Activated naive CD4-positive, alpha-beta T cell treated with Interleukin-2 at 50 U/mL for 16 hours (primary cell): ENCODE data around the gene GPX1.
"Not testable (repeated sequence)": the region's sequence is repeated elsewhere in the genome, so short reads cannot be mapped to it uniquely, and the experiment has no call there.

Source experiments
- DNase-seq: peaks from one replicate; pipeline ENCODE4 v3.0.0-alpha.2; 2020

GPX1 gene

GRCh38 chr3:49357443-49358216 is 523 bp downstream of the GPX1 start:
- peak; percentile 57 for DNase-seq

DNA sequence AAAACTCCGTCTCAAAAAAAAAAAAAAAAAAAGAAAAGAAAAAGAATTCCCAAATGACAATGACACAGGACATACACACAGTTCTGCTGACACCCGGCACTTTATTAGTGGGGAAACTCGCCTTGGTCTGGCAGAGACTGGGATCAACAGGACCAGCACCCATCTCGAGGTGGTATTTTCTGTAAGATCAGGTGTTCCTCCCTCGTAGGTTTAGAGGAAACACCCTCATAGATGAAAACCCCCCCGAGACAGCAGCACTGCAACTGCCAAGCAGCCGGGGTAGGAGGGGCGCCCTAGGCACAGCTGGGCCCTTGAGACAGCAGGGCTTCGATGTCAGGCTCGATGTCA is 1.1 kb downstream of the GPX1 start:
- not testable (repeated sequence) for DNase-seq

GRCh38 chr3:49352890-49353421 is 5.2 kb downstream of the GPX1 start:
- no peak for DNase-seq

- DNase-seq = no peak
These were observed 5.9 kb downstream of the GPX1 start for GRCh38 chr3:49352281-49352680.

DNA sequence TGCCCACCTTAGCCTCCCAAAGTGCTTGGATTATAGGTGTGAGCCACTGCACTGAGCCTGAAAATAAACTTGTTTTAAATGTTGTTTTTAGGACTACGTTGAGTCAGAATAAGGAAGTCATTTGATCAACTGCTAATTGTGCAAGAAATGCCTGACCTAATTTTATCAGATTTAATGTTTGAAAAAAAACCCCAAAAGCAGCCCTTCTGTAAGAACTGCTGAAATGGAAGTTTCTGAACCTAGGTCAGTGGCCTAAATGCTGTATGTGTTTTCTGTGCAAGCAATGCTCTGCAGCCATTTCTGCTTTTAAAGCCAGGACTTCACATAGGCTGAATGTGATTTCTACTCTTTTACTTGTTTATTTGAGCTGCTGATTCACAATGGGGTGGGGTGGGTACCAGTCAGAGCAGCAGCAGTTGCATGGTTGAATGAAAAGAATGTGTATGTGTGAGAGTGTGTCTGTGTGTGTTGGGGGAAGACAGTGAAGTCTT is 6.6 kb downstream of the GPX1 start:
- no peak for DNase-seq

GRCh38 chr3:49349348-49350114 is 8.6 kb downstream of the GPX1 start:
- DNase-seq = no peak

GRCh38 chr3:49348361-49348760 is 9.8 kb downstream of the GPX1 start:
- not testable (repeated sequence) for DNase-seq

DNA sequence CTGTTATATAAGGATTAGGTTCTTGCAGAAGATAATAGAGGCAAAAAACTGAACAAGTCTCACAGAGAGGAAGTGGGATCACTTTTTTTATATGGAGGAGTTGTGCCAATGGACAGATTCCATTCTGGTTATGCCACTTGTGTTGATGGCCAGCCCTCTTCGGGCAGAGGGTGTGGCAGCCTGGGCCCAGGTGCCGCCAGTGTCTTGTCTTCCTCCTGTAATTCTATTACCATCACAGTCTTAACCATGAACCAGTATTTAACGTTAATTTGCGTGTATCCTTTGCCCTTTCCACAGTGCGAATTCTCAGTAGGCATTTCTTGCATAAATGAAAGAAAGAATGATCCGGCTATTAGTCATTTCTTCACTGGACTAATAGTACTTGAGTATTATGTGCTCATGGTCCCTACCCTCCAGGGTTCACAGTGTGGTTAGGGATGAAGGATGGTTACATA is 11.3 kb downstream of the GPX1 start:
- no peak for DNase-seq

GRCh38 chr3:49343163-49343562 is 15.0 kb downstream of the GPX1 start:
- no peak for DNase-seq

- DNase-seq = no peak
These were observed 16.2 kb downstream of the GPX1 start for GRCh38 chr3:49341996-49342395.

DNA sequence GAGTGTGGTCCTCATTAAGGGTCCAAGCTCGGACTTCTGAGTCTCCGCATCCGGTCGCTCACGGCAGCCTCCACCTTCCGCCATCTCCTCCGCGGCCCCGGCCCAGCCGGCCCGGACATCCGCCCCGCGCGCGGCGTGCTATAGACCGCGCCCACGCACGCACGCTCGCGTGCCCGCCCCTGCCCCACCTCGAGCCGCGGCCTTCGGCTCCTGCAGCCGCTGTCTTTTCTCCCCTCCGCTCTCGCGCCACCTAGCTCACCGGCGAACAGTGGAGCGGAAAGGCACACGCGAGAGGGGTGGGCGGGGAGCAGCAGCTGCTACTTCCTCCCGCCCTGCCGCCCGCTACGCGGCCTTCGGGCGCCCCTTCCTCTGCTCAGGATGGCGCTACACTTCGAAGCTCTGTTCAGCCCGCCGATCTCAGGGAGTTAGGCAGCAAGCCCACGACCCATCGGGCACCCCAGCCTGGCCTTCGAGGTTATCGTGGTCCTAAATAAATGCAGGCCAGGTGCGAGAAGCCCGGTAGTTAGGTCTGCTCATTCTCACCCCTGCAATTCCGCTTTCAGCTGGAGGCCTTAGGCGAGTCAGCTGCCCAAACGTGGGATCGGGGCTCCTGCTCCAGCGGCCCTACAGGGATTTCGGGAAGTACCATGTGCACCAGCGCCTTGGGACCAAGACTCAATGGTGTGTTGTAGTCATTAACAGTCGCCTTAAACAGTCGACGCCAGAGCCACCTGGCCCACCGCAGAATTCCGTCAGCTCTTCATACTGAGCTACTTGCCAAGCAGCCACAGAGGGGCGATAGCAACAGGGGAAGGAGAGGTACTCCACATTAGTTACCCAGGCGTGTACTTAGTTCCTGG is 18.0 kb downstream of the GPX1 start, which contains the start of gene USP4:
Gene USP4 (minus strand): TSS at position 113 of the 860 bp plus-strand sequence. CDS start 29 bp downstream, at position 84.
- peak; percentile 94 for DNase-seq

- peak; percentile 30 for DNase-seq
These were observed 18.6 kb downstream of the GPX1 start for GRCh38 chr3:49339581-49339940.

DNA sequence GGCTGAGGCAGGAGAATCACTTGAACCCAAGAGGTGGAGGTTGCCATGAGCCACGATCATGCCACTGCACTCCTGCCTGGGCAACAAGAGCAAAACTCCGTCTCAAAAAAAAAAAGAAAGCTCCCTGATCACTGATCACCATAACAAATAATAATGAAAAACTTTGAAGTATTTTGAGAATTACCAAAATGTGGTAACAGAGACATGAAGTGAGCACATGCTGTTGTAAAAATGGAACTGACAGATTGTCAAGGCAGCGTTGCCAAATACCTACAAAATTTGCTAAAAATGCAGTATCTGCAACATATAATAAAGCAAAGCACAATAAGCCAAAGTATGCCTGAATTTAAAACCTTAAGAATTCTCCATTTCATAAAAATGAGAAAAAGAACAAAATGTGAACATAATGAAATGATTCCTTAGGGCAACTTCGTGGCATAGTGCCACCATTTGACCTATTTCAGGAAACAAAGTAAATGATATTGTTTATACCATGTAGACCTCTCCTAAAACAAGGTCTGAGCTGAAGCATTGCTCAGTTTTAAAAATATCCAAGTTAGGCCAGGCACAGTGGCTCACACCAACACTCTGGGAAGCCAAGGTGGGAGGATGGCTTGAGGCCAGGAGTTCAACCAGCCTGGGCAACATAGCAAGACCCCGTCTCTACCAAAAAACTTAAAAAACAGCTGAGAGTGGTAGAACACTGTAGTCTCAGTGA is 24.1 kb downstream of the GPX1 start:
- no peak for DNase-seq

DNA sequence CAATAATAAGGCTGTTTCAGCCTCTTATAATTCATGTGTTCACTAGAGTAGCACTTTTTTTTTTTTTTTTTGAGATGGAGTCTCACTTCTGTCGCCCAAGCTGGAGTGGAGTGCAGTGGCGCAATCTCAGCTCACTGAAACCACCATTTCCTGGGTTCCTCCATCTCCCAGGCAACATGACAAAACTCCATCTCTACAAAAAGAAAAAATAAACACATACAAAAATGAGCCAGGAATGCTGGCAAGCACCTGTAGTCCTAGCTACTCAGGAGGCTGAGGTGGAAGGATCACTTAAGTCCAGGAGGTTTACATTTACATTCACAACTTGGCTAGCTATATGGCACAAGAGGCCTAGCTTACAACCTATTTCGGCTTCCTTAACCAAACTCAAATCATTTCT is 25.1 kb downstream of the GPX1 start:
- DNase-seq = no peak

- no peak for DNase-seq
These were observed 29.0 kb downstream of the GPX1 start for GRCh38 chr3:49329186-49329585.

DNA sequence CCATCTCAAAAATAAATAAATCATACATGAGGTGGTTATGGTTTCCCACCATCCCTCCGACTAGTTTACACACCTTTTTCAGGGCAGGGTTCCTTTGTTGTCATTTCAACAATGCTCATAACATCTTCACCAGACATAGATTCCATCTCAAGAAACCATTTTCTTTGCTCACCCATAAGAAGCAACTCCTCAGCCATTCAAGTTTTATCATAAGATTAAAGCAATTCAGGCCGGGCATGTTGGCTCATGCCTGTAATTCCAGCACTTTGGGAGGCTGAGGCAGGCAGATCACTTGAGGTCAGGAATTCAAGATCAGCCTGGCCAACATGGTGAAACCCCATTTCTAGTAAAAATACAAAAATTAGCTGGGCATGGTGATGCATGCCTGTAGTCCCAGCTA is 29.8 kb downstream of the GPX1 start:
- not testable (repeated sequence) for DNase-seq

DNA sequence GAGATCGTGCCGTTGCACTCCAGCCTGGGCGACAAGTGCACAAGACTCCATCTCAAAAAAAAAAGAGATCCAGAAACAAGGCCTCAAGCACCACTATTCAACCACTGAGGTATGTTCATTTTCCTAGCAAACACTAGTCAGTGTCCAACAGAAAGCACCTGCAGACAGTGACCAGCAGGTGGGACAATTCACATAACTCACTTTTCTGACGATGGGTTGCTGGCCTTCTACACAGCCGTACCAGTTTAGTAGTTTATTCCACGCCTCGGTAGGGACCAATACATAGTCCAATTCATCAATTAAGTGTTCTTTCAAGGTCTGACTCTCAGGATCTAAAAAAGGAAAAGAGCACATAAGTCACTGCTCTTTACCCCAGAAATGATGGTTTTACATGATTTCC is 30.7 kb downstream of the GPX1 start:
- no peak for DNase-seq

DNA sequence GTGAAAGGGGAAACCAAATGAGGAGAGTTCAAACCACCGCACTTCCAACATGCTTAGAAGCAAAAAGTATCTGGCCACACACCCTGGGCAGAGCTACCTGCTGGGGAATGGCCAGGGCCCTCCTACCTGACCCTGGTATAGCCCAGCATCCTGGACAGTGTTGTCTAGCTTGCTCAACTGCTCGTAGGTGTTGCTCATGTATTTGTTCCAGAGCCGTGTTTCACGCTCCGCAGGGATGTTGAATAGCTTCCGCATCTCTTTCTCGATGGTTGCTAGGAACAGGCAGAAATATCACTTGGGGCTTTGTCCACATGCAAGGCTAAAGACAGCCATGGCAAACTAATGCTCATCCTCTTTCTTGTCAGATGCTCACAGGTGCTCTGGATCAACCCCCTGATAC is 33.4 kb downstream of the GPX1 start:
- no peak for DNase-seq

DNA sequence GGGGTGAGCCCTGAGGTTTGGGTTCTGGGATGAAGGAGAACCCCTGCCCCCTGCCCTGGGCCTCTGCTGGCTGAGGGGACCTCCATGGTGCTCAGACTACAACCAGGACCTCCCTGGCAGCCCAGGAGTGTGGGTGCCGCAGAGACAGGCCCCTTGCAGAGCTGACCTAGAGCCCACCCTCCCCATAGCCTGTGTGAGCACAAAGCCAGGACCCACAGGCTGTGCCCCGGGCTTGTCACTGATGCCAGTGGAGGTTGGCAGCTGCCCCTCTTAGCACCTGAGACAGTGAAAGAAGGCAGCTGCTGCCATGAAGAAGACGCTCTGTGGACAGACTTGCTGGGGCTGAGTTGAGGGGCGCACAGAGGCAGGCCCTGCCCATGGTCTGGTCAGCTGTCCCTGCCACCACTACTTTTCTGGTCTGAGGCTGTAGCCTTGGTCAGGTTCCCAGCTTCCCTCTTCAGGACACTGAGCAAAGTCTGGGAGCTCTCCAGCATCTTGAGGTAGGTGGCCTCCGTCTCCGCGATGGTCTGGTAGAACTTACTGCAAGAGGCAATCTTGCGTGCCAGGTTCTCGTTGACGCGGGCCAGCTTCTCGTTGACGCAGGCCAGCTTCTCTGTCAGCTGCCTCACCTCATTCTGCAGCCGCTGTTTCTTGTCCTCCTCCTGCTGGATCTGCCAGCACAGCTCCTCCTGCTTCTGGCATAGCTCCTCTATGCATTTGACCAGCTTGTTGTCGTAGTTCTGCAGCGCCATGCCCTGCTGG is 41.3 kb downstream of the GPX1 start:
- DNase-seq = no peak

- DNase-seq = no peak
These were observed 44.1 kb downstream of the GPX1 start for GRCh38 chr3:49313896-49314688.

DNA sequence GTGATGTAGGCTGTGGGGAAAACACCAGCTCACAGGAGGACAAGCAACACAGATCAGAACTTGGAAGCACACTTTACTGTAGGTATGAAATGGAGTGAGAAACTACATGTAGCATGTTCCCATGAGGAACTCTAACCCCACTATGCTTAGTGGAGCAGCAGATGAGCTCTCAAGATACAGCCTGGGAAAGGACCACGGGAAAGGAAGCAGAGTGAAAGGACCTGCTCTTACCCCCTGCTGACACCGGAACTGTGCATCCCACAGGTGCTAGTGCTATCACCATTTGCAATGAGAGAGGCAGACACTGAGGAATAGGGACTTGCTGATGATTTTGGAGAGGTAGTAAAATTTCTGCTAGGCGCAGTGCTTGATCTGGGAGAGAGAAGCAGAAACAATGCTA is 46.9 kb downstream of the GPX1 start:
- no peak for DNase-seq
